H1 (cell line): Measurements from ENCODE around the gene ZNF346. TPM values are rescaled to one million over a fixed set of nuclear protein-coding genes. Genes with fewer than 3 reads are reported as not detected.
A peak's percentile ranks its signal among the peaks of the same experiment; 100 is the strongest.

Experiments used
- CTCF ChIA-PET: fragments of 300-600 bp; sonication (Branson Sonifier 250); formaldehyde crosslinking; loops from one replicate; lab custom pipeline; 2021; ENCODE audit not compliant: partially characterized antibody; lab: Charles Lee
- POLR2A ChIA-PET: fragments of 300-600 bp; sonication (Branson Sonifier 250); formaldehyde crosslinking; loops from one replicate; lab custom pipeline; 2021; ENCODE audit warnings: inconsistent platforms; ENCODE audit not compliant: partially characterized antibody; lab: Charles Lee
- DNase-seq, 2 experiments: peaks; one replicate each; pipeline versions ENCODE4 v3.0.0 to v3.0.0-alpha.2; 2010 to 2022; ENCODE audit warnings: low spot score in 2 of 2, low read depth in 1 of 2, mixed read lengths in 1 of 2
- FAIRE-seq: peaks from 2 replicates; lab custom pipeline; 2011; peaks lifted over from hg19 to GRCh38; lab: Jason Lieb, UNC
- H2AFZ ChIP-seq: 2 replicates; pipeline ENCODE4 v1.8.1; 2012; ENCODE audit warnings: low read length, inconsistent platforms
- H2AK5ac ChIP-seq: 2 replicates; pipeline ENCODE4 v1.6.1; 2013; ENCODE audit warnings: low read depth, low read length
- H2BK120ac ChIP-seq: replicated peaks from 2 replicates; pipeline ENCODE3; 2013; ENCODE audit warnings: low read depth, low read length, inconsistent platforms
- H2BK12ac ChIP-seq: 2 replicates; pipeline ENCODE4 v1.6.1; 2013; ENCODE audit warnings: low read depth, low read length
- H2BK15ac ChIP-seq: 2 replicates; pipeline ENCODE4 v1.6.1; 2013; ENCODE audit warnings: low read length
- H2BK20ac ChIP-seq: 2 replicates; pipeline ENCODE4 v1.6.1; 2013; ENCODE audit warnings: low read length
- H2BK5ac ChIP-seq: 2 replicates; pipeline ENCODE4 v1.6.1; 2013; ENCODE audit warnings: low read depth, low read length
- H3K14ac ChIP-seq: 2 replicates; pipeline ENCODE4 v1.6.1; 2013; ENCODE audit warnings: inconsistent platforms; ENCODE audit not compliant: insufficient read length
- H3K18ac ChIP-seq: 2 replicates; pipeline ENCODE4 v1.6.1; 2013; ENCODE audit warnings: low read length; ENCODE audit errors: extremely low read depth
- H3K23ac ChIP-seq: 2 replicates; pipeline ENCODE4 v1.6.1; 2013; ENCODE audit warnings: inconsistent platforms; ENCODE audit not compliant: insufficient read length
- H3K23me2 ChIP-seq: 2 replicates; pipeline ENCODE4 v1.6.1; 2013; ENCODE audit warnings: low read depth, low read length
- H3K27ac ChIP-seq: 2 replicates; pipeline ENCODE4 v1.6.1; 2011; ENCODE audit warnings: low read depth, low read length, inconsistent platforms
- H3K27me3 ChIP-seq, 4 experiments: replicated peaks in 1 of 4; 1 replicate in 1 of 4; 2 replicates in 3 of 4; pipeline versions ENCODE4 v1.6.1 to v1.8.1; 2011 to 2013; ENCODE audit warnings: low read length in 3 of 4, mild to moderate bottlenecking in 3 of 4, inconsistent platforms in 2 of 4, mixed read lengths in 2 of 4, moderate library complexity in 1 of 4; ENCODE audit not compliant: control insufficient read depth in 3 of 4, insufficient read depth in 3 of 4; ENCODE audit errors: extremely low read depth in 1 of 4
- H3K36me3 ChIP-seq, 4 experiments: 2 replicates each; pipeline versions ENCODE4 v1.6.1 to v1.8.1; 2011 to 2013; ENCODE audit warnings: mild to moderate bottlenecking in 4 of 4, low read length in 3 of 4, moderate library complexity in 2 of 4, control low read depth in 1 of 4, inconsistent platforms in 1 of 4; ENCODE audit not compliant: insufficient read depth in 4 of 4, control insufficient read depth in 2 of 4
- H3K4ac ChIP-seq: replicated peaks from 2 replicates; pipeline ENCODE3; 2013; ENCODE audit warnings: low read length, low read depth, mixed read lengths, inconsistent platforms; ENCODE audit not compliant: insufficient read length
- H3K4me1 ChIP-seq, 4 experiments: replicated peaks in 1 of 4; 1 replicate in 1 of 4; 2 replicates in 3 of 4; pipeline versions ENCODE4 v1.6.1 to v1.8.1; 2011 to 2013; ENCODE audit warnings: low read length in 3 of 4, inconsistent platforms in 2 of 4, mixed read lengths in 1 of 4; ENCODE audit not compliant: insufficient read depth in 4 of 4, control insufficient read depth in 3 of 4
- H3K4me2 ChIP-seq, 2 experiments: 2 replicates each; pipeline versions ENCODE4 v1.6.1 to v1.8.1; 2011 to 2013; ENCODE audit warnings: low read depth in 2 of 2, low read length in 2 of 2, control low read depth in 1 of 2, inconsistent platforms in 1 of 2, mild to moderate bottlenecking in 1 of 2; ENCODE audit not compliant: insufficient read depth in 1 of 2
- H3K4me3 ChIP-seq, 4 experiments: fragments of 200-600, 300-600 bp in 1 of 4; sonication (generic), shearing (Covaris generic), sonication (Bioruptor Twin) in 1 of 4; 2 replicates each; pipeline versions ENCODE4 v1.5.1 to v1.8.1; 2011 to 2016; ENCODE audit warnings: low read length in 4 of 4, low read depth in 3 of 4, control low read depth in 2 of 4, inconsistent platforms in 2 of 4, mild to moderate bottlenecking in 2 of 4, mixed read lengths in 1 of 4, moderate library complexity in 1 of 4; ENCODE audit not compliant: insufficient read depth in 2 of 4; ENCODE audit errors: extremely low read depth in 1 of 4
- H3K56ac ChIP-seq: replicated peaks from 2 replicates; pipeline ENCODE3; 2013; ENCODE audit warnings: low read depth, mild to moderate bottlenecking, mixed read lengths, low read length, inconsistent platforms; ENCODE audit not compliant: insufficient read length
- H3K79me1 ChIP-seq: 2 replicates; pipeline ENCODE4 v1.6.1; 2013; ENCODE audit warnings: low read depth, low read length, control low read depth
- H3K79me2 ChIP-seq, 2 experiments: 2 replicates each; pipeline versions ENCODE4 v1.6.1 to v1.8.1; 2012 to 2013; ENCODE audit warnings: low read length in 2 of 2, mild to moderate bottlenecking in 2 of 2, inconsistent platforms in 1 of 2; ENCODE audit not compliant: insufficient read depth in 2 of 2, control insufficient read depth in 1 of 2
- H3K9ac ChIP-seq, 4 experiments: replicated peaks in 1 of 4; 1 replicate in 1 of 4; 2 replicates in 3 of 4; pipeline versions ENCODE4 v1.6.1 to v1.8.1; 2011 to 2013; ENCODE audit warnings: low read depth in 3 of 4, low read length in 3 of 4, control low read depth in 2 of 4, mild to moderate bottlenecking in 2 of 4, moderate library complexity in 2 of 4, inconsistent platforms in 1 of 4; ENCODE audit errors: extremely low read depth in 1 of 4
- H3K9me3 ChIP-seq, 2 experiments: 2 replicates each; pipeline versions ENCODE4 v1.6.1 to v1.8.1; 2012 to 2013; ENCODE audit warnings: mild to moderate bottlenecking in 2 of 2, moderate library complexity in 2 of 2, control low read depth in 1 of 2, inconsistent platforms in 1 of 2, low read depth in 1 of 2, low read length in 1 of 2, mixed read lengths in 1 of 2; ENCODE audit not compliant: insufficient read depth in 2 of 2
- H4K20me1 ChIP-seq, 2 experiments: replicated peaks in 1 of 2; 2 replicates each; pipeline versions ENCODE3 to v1.8.1; 2011 to 2013; ENCODE audit warnings: inconsistent platforms in 2 of 2, low read length in 2 of 2, mild to moderate bottlenecking in 1 of 2; ENCODE audit not compliant: insufficient read depth in 2 of 2, control insufficient read depth in 1 of 2
- H4K5ac ChIP-seq: 2 replicates; pipeline ENCODE4 v1.6.1; 2013; ENCODE audit warnings: low read length, low read depth, mixed read lengths, inconsistent platforms; ENCODE audit not compliant: insufficient read length
- H4K8ac ChIP-seq: 2 replicates; pipeline ENCODE4 v1.8.0; 2013; ENCODE audit warnings: mild to moderate bottlenecking, moderate library complexity, low read length, inconsistent platforms; ENCODE audit not compliant: insufficient read depth; ENCODE audit errors: extremely low read depth
- H4K91ac ChIP-seq: replicated peaks from 2 replicates; pipeline ENCODE3; 2013; ENCODE audit warnings: low read length, mixed read lengths, inconsistent platforms; ENCODE audit not compliant: insufficient read length
- ASH2L ChIP-seq: fragments of 200-600, 300-600 bp; sonication (generic); IDR thresholded peaks from one replicate; pipeline ENCODE4 v1.7.1; 2017; ENCODE audit warnings: low read length
- CBX8 ChIP-seq: fragments of 300-800, 300-1000 bp; sonication (generic); IDR thresholded peaks from 2 replicates; pipeline ENCODE4 v1.7.1; 2016; ENCODE audit warnings: low read depth, low read length, borderline replicate concordance
- EGR1 ChIP-seq: IDR thresholded peaks from 2 replicates; pipeline ENCODE4 v1.6.1; 2011; ENCODE audit warnings: low read depth, low read length, borderline replicate concordance
- FOSL1 ChIP-seq: IDR thresholded peaks from 2 replicates; pipeline ENCODE4 v1.6.1; 2011; ENCODE audit warnings: mild to moderate bottlenecking, low read depth, low read length, moderate library complexity; ENCODE audit not compliant: insufficient read depth
- JUND ChIP-seq: IDR thresholded peaks from 2 replicates; pipeline ENCODE4 v1.6.1; 2011; ENCODE audit warnings: mild to moderate bottlenecking, improper control_type of control experiment, low read length
- NRF1 ChIP-seq: IDR thresholded peaks from 2 replicates; pipeline ENCODE4 v1.6.1; 2011; ENCODE audit warnings: mild to moderate bottlenecking, low read depth, low read length, improper control_type of control experiment
- RNF2 ChIP-seq: fragments of 200-900, 300-1000 bp; sonication (generic); IDR thresholded peaks from 2 replicates; pipeline ENCODE4 v1.7.1; 2016; ENCODE audit warnings: borderline replicate concordance, low read depth, mild to moderate bottlenecking, antibody characterized with exemption, low read length; ENCODE audit not compliant: poor library complexity, severe bottlenecking; ENCODE audit errors: missing control alignments
- RXRA ChIP-seq: IDR thresholded peaks from 2 replicates; pipeline ENCODE4 v1.6.1; 2011; ENCODE audit warnings: low read depth, mild to moderate bottlenecking, low read length, moderate library complexity; ENCODE audit not compliant: insufficient read depth
- TBP ChIP-seq: IDR thresholded peaks from 2 replicates; pipeline ENCODE4 v1.6.1; 2011; ENCODE audit warnings: low read depth, low read length, improper control_type of control experiment
- YY1 ChIP-seq: IDR thresholded peaks from 2 replicates; pipeline ENCODE4 v1.6.1; 2011; ENCODE audit warnings: low read depth, mild to moderate bottlenecking, low read length
- WGBS, 2 experiments: shearing (Covaris generic) in 1 of 2; methylation state at CpG; one replicate each; pipeline versions ENCODE4 v1.1.6 to v1.1.7; 2013 to 2015; ENCODE audit warnings: low lambda C conversion rate in 2 of 2, mixed read lengths in 2 of 2, inconsistent platforms in 1 of 2, low coverage in 1 of 2, missing lambda C conversion rate in 1 of 2; ENCODE audit not compliant: insufficient replicate concordance in 2 of 2, insufficient coverage in 1 of 2, insufficient read length in 1 of 2; ENCODE audit errors: extremely low coverage in 1 of 2, missing lambda C conversion rate in 1 of 2; 5-methylcytosine and 5-hydroxymethylcytosine counted together
- polyA plus RNA-seq, 7 experiments: library from polyadenylated mRNA; depleted of rRNA in 3 of 7; stranded (reverse) in 5 of 7; unstranded in 2 of 7; fragments of >200 nt in 5 of 7; fragments of 200-250 nt in 2 of 7; gene quantifications; 1 replicate in 5 of 7; 2 replicates in 1 of 7; 4 replicates in 1 of 7; pipeline versions ENCODE4 v1.2.1 to v1.2.3, GENCODE V29; 2011 to 2013; ENCODE audit warnings: missing spikeins in 2 of 7, mixed read lengths in 2 of 7
- total RNA-seq: library from RNA; stranded (reverse); fragmentation: NEBNext Ultra II Directional; extraction: Animal tissue kit (Norgen Biotek cat#: 25700); gene quantifications from 2 replicates; pipeline ENCODE4 v1.2.1, GENCODE V29; 2021
- TF ChIP-seq, protein P1 (sequence below), 3 experiments: IDR thresholded peaks; 1 replicate in 2 of 3; 2 replicates in 1 of 3; pipeline versions ENCODE4 v1.5.1 to v1.6.1; 2011; ENCODE audit warnings: low read length in 3 of 3, mild to moderate bottlenecking in 3 of 3, inconsistent platforms in 2 of 3, low read depth in 1 of 3, moderate library complexity in 1 of 3; ENCODE audit not compliant: insufficient read depth in 1 of 3; ENCODE audit errors: control extremely low read depth in 1 of 3

Gene ZNF346
- total and polyA plus RNA-seq, 2 of the 8 experiments (the other 6 are each of a cell fraction or from before 2014, with no cell fraction given), result 19.9 to 20.8 TPM

DNA sequence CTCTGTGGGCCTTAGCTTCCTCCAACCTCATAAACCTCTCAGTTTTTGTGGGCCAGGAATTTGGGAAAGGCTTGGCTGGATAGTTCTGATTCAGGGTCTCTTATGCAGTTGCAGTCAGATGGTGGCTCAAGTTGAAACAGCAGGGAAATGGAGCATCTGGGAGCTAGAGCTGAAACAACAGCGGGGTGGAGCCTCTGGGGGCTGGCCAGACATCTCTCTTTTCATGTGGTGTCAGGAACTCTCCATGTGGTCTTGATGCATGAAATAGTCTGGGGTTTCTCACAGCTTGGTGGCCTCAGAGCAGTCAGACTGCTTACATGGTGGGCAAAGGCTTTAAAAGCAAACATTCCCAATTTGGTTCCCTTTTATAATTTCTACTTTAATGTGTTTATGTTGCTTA is 13.5 kb downstream of the ZNF346 start:
- no peak overlapping the region for H2BK5ac ChIP-seq
- CTCF ChIA-PET, result interaction anchor here (1.5 to 2.0 kb wide), 2 partner anchors 13 to 36 kb away, joined by 3 to 9 read pairs; partner anchors contain the start of gene ZNF346
- H4K91ac ChIP-seq, result no peak overlapping the region
- H4K5ac ChIP-seq, result no peak overlapping the region
- no peak overlapping the region for H3K4ac ChIP-seq
- H3K4me3 ChIP-seq, result 0 out of 8 replicates have a peak overlapping the region, but pooled peaks of 1 of the 4 experiments have one; percentile 3
- peaks cover 7% of the 10 kb centered on the region for H3K79me1 ChIP-seq
- FAIRE-seq, result no peak
- no peak overlapping the region for H2BK15ac ChIP-seq
- H3K4me1 ChIP-seq, result peaks cover 0 to 6% (median 4%) of the 10 kb centered on the region in 4 experiments; a peak in 6 of 7 replicates
- H3K18ac ChIP-seq, result no peak overlapping the region
- H4K8ac ChIP-seq, result no peak overlapping the region
- no peak overlapping the region for H3K56ac ChIP-seq
- peaks cover 5 to 43% of the 10 kb centered on the region in 2 experiments; a peak in 3 of 4 replicates for H3K79me2 ChIP-seq
- no peak overlapping the region for H3K4me2 ChIP-seq
- H3K9me3 ChIP-seq, result no peaks in the 10 kb centered on the region
- no peak overlapping the region for H3K23ac ChIP-seq
- H2AK5ac ChIP-seq, result no peak overlapping the region
- no peak overlapping the region for H3K27ac ChIP-seq
- no peak overlapping the region for H3K14ac ChIP-seq
- no peak overlapping the region for H3K9ac ChIP-seq
- no peak overlapping the region for H2BK20ac ChIP-seq
- DNase-seq, result peak in 1 of 2 experiments; percentile 47
- POLR2A ChIA-PET, result interaction anchor here (0.8 to 1.5 kb wide), 2 partner anchors 9 kb away, joined by 3 read pairs; no protein-coding TSS in a partner anchor
- peaks cover 2 to 3% (median 2%) of the 10 kb centered on the region in 4 experiments; a peak in 4 of 8 replicates for H3K36me3 ChIP-seq
- H3K23me2 ChIP-seq, result no peaks in the 10 kb centered on the region
- no peak overlapping the region for H2AFZ ChIP-seq
- peaks cover 0 to 8% of the 10 kb centered on the region in 2 experiments for H4K20me1 ChIP-seq
- H2BK120ac ChIP-seq, result no peak overlapping the region
- H2BK12ac ChIP-seq, result no peak overlapping the region
- WGBS, 2 experiments, result 55% methylated on average over 1 of the region's 1 CpG; no CpG with 5 or more reads in 1 of the 2 experiments
- H3K27me3 ChIP-seq, result no peaks in the 10 kb centered on the region
- no peak for TF ChIP-seq EGR1
- no peak for TF ChIP-seq RNF2
- TF ChIP-seq FOSL1, result no peak
- TF ChIP-seq JUND, result no peak
- TF ChIP-seq, protein P1, sequence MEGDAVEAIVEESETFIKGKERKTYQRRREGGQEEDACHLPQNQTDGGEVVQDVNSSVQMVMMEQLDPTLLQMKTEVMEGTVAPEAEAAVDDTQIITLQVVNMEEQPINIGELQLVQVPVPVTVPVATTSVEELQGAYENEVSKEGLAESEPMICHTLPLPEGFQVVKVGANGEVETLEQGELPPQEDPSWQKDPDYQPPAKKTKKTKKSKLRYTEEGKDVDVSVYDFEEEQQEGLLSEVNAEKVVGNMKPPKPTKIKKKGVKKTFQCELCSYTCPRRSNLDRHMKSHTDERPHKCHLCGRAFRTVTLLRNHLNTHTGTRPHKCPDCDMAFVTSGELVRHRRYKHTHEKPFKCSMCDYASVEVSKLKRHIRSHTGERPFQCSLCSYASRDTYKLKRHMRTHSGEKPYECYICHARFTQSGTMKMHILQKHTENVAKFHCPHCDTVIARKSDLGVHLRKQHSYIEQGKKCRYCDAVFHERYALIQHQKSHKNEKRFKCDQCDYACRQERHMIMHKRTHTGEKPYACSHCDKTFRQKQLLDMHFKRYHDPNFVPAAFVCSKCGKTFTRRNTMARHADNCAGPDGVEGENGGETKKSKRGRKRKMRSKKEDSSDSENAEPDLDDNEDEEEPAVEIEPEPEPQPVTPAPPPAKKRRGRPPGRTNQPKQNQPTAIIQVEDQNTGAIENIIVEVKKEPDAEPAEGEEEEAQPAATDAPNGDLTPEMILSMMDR (IDR thresholded peaks at IDR 0.05; ENCODE audit: control extremely low read depth in 1 of 3, insufficient read depth in 1 of 3, low read depth in 1 of 3, low read length in 3 of 3), result peak in 1 of 3 experiments; percentile 11; a peak in 1 of 4 replicates
- TF ChIP-seq TBP, result no peak
- TF ChIP-seq CBX8, result no peak
- TF ChIP-seq ASH2L, result no peak
- TF ChIP-seq RXRA, result no peak
- peak; percentile 47; the same call in 1 of the 2 replicates for TF ChIP-seq YY1
- no peak for TF ChIP-seq NRF1
